AML-193 (cell line): Measurements from ENCODE around the gene CCR1.
"Not testable (repeated sequence)": the region's sequence is repeated elsewhere in the genome, so short reads cannot be mapped to it uniquely, and the experiment has no call there.

Source experiments
- DNase-seq, 2 experiments: peaks; one replicate each; lab custom pipeline; 2025; lab: John Stamatoyannopoulos, UW

The CCR1 gene

DNA sequence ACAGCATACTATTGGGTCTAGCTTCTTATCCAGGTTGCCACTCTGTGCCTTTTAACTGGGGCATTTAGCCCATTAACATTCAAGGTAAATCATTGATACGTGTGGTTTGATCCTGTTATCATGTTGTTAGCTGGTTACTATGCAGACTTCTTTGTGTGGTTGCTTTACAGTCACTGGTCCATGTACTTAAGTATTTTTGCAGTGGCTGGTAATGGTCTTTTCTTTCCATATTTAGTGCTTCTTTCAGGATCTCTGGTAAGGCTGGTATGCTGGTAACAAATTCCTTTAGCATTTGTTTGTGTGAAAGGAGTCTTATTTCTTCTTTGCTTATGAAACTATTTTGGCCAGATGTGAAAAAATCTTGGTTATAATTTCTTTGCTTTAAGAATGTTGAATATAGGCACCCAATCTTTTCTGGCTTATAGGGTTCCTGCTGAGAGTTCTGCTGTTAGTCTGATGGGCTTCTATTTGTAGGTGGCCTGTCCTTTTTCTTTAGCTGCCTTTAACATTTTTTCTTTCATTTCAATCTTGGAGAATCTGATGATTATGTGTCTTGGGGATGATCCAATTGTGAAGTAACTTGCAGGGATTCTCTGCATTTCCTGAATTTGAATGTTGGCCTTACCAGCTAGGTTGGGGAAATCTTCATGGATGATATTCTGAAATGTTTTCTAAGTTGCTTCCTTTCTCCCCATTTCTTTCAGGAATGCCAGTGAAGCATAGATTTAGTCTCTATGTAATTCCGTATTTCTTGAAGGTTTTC, 39.3 kb downstream of the CCR1 start:
- no peak for DNase-seq

GRCh38 chr3:46163556-46164041, 44.5 kb downstream of the CCR1 start:
- DNase-seq: no peak

GRCh38 chr3:46162975-46163555, 45.0 kb downstream of the CCR1 start:
- no peak for DNase-seq

GRCh38 chr3:46157685-46158084, 50.4 kb downstream of the CCR1 start:
- DNase-seq: not testable (repeated sequence)

- no peak for DNase-seq
Observed at GRCh38 chr3:46154311-46154710, 53.8 kb downstream of the CCR1 start.
